ENCODE measurements around the gene PHIP.

DNA sequence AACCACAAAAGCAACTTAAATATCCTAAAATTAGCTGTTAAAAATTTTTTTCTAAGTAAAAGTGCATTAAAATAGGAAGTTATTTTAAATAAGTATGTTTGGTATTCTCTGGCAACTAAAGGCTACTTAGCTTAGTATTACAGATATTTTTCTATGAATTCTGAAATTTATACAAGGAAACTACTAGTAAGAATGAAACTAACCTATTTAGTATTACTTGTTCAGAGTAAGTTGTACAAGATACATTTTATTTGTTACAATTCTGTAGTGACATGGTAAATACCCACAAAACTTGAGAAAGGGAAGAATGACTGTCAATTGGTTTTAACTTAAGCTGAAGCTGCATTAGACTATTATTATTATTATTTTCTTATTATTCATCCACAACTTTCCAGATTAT, 6.5 kb downstream of the PHIP start:
- TF ChIP-seq, protein P1, sequence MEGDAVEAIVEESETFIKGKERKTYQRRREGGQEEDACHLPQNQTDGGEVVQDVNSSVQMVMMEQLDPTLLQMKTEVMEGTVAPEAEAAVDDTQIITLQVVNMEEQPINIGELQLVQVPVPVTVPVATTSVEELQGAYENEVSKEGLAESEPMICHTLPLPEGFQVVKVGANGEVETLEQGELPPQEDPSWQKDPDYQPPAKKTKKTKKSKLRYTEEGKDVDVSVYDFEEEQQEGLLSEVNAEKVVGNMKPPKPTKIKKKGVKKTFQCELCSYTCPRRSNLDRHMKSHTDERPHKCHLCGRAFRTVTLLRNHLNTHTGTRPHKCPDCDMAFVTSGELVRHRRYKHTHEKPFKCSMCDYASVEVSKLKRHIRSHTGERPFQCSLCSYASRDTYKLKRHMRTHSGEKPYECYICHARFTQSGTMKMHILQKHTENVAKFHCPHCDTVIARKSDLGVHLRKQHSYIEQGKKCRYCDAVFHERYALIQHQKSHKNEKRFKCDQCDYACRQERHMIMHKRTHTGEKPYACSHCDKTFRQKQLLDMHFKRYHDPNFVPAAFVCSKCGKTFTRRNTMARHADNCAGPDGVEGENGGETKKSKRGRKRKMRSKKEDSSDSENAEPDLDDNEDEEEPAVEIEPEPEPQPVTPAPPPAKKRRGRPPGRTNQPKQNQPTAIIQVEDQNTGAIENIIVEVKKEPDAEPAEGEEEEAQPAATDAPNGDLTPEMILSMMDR (IDR thresholded peaks at IDR 0.05) = no peak
- TF ChIP-seq EZH2 (IDR thresholded peaks at IDR 0.05) = no peak
